CD4-positive, alpha-beta T cell treated with Interleukin-4 for 1 hour (primary cell): ENCODE data around the gene NCF2.

Experiments used
- DNase-seq, 2 donors: peaks; one replicate each; pipeline ENCODE4 v3.0.0-alpha.2; 2020 to 2022

Gene NCF2

DNA sequence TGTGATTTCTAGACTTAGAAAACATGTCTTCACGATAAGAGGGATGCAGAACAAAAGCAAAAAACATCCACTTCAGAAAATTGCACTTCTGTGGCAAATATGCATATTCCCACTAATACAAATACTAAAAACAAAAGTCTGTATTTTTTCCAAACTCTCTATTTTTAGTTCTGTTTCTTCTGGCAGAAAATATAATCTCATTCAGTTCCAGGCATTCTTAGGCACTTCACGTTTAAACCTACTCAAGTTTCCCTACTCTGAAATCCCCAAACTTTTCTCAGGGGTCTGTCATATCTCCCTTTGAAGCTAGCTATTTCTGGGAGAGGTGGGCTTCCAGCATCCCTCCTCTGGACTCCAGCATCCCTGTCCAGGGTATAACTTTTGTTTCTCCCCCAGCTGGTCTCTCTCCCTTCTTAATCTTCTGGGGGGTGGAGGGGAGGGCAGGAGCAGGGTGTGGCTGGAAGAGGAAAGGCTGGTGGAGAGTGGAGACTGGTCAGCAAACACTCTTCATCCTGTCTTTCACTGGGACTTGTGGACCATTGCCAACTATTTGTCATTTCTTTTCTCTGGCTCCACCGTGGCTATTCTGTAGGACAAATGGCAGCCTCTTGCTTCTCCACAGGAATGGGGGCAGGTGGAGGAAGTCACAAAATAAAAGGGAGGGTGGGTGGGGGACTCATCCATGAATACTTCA, 19.6 kb upstream of the NCF2 start:
- DNase-seq: no peak

DNA sequence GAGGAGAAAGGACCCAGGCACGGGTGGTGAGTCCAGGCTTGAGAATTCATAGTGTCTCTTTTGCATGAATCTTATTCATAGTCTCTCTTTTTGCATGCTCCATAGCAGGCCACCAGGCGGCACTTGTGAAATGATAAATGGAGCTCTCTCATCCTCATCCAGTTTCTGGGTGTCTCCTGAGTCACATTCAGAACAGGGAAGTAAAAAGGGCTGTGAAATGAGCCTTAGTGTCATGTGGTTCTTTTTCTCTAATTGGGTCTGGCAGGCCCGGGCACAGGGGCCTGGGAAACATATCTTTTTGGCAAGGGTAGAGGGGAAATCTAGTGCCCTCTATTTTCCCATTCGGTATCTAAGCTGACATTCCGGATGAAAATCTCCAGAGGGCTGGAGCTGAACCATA, 19.1 kb upstream of the NCF2 start:
- peak in 1 of 2 donors; percentile 60 for DNase-seq

DNA sequence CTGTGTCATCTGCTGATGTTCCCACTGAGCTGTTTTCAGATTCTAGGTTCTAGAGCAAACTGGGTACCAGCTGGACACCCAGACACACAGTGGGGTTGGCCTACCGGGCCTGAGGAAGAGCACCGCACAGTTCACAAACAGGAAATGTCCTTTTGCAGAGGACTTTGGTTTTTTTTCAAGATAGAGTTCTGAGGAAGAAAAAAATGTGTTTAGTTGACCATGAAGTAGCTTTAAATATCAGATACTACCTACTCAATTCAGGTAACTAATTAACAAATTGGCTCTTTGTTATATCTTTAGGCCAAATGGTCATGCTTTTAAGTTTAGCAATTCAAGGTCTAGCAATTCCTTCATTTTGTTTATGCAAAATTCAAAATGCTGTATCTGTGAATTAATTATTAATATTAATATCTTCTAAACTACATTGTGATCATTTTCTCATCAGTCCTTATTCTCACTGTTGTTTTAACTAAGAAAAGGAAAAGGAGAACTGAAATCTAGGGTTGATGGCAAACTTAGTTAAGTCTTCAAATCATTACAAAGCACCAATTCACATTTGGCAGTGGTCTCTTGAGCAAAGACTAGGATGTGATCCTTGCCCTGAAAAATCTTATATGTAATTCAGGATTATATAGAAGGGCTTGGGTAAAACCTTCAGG, 17.2 kb upstream of the NCF2 start:
- DNase-seq: no peak

DNA sequence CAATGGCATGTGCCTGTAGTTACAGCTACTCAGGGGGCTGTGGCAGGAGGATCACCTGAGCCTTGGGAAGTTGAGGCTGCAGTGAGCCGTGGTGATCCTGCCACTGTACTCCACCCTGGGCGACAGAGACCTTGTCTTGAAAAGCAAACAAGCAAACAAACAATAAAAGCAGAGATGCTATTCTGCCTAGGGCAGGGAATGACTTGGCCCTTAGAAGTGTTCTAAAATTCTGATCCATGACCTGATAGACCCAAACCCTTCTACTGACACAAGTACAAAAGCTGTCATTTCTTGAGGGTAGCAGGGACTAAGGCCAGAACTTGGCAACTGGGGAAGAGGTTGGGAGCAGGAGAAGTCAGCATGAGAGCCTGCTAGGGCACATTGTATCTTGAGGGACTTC, 15.6 kb upstream of the NCF2 start:
- DNase-seq: no peak

DNA sequence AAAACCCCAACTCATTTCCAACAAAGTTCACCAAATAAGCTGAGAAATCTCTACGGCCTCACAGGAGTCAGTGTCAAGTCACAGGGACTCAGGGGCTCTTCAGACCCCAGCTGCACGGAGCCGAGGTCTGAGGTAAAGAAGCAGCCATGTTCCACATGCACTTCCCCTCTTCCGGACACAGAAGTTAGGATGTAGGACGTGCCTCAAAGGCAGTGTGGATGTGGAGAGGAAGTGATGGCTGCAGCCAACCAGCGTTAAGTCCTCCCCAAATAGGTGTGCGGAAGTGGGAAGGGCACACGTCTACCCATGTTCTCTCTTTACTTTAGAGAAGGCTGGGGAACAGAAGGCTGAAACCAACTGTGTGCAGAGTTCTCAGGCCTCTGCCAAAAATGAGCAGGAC, 14.6 kb upstream of the NCF2 start:
- peak in 1 of 2 donors; percentile 31 for DNase-seq

DNA sequence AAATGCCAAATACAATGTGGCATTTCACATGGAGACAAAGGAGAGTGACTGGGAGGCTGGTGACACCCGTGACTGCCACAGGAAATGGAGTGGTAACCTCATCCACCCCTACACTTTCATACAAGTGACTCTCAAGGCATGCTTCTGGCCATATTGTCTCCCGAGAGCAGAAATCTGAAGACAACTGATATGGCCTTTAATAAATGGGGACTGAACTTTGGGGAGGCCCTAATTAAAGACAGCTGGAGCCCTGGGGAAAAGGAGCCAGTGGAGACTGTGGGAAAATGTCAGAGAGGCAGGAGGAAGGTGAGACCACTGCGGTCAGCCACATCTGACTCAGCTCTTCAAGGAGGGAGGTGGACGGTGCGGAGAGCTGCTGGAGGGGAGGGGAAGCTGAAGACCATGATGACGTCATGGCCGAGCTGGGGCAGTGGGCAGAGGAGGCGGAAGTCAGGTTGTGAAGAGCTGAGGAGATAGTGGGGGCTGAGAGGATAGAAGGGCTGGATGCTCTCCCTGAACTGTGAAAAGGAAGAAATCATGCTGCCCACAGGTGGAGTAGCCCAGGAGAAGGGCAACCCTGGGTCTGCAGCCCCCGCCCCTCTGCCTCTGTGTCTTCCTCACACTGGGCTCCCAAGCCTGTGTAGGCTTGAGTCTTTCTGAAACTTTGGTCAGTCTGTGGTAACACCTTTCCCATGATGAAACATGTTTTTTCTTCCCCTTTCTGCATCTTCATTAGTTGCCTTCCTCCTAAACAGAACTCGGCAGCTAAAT, 14.0 kb upstream of the NCF2 start:
- peak in 1 of 2 donors; percentile 74 for DNase-seq

DNA sequence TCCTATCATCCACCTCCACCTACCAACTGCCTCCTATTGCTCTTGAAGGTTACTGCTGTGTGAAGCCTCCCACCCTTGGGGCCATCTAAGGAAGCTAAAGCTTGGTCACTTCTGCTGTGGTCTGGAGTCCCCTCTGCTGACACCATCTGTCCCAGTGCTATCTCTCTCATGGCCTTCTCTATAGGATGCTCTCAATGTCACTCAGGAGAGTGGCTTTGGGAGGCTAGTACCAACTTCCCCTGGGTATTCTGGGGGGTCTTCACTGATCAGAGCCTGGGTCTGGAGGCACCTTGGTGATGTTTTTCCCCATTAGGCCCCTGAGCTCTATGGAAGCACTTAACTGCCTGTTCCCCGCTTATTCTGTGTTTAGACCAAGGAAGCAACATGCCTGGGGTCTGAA, 12.3 kb upstream of the NCF2 start:
- DNase-seq: no peak

DNA sequence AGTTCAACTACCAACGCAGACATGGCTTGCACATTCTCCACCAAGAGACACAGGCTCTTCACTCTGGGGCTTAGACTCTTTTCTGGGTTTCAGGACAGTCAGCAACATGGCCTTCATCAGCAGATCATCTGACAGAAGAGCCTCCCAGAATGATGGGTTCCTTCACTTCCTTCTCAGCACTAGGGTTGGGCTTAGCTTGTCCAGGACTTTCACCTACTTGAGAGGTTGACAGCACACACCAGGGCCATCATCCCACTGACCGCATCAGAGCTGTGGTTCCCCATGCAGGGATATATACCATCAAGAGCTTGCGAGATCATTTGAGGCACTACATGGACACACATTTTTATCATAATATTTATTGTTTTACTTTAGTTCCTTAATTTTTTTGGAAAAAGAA, 10.4 kb upstream of the NCF2 start:
- DNase-seq: no peak

DNA sequence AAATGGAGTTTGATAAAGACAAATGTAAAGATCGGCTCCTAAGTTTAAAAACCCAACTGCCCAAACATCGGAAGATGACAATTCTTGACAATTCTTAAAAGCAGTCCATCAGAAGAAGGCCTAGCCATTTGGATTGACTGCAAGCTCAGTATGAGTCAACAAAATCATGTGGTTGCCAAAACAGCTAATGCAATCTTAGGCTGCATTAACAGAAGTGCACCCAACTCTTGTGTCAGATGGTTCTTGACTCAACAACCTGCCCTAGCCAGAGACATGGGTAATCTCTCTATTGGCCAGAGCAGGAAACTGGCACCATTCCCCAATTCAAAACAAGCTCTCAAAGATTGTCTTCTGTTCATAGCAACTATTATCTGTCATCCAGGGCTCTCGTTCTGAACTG, 9.9 kb upstream of the NCF2 start:
- DNase-seq: peak in 1 of 2 donors; percentile 55

DNA sequence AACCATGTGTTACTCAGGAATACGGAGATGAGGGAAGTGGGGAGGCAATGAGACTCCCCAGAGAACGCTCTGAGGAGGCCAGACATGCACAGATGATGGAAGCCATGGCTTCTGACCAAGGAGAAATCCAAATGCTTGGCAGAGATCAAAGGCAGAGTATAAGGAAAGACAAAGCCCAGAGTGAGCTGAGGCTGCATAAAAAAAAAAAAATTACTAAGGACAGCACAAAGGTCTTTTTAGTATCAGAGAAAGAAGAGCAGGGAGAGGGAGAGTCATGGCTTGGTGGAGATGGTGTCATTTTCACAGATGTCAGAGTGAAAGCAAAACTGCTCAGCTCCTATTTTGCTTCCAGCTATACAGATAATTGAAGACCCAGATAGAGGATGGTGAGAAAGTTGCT, 8.1 kb upstream of the NCF2 start:
- no peak for DNase-seq

DNA sequence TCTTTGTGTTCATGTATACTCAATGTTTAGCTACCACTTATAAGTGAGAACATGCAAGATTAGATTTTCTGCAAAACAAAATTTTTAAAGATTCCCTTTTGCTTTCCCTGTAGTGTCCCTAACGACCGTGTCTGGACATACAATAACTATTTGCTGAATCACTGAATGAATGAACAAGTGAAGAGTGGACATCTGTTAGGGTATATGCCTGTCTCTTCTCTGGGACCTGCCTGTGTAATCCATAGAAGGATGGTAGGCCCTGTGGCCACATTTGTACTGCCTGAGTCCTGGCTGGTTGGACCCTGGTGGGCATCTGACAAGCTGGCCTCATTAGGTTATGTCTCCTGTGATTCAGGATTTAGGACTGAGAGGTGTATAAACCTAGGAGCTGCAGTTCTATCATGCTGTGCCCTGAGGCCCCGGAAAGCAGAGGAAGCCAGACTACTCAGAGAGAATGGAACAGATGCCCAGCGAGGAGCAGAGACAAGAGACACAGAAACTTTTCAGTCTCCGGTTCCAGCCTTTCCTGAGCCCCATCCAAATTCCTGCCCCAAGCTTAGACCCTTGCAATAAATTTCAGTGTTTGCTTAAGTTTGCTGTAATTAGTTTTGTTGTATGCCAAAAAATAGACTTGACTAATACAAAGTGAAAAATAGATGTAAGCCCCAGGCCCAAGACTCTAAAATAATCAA, 7.5 kb upstream of the NCF2 start:
- DNase-seq: no peak

DNA sequence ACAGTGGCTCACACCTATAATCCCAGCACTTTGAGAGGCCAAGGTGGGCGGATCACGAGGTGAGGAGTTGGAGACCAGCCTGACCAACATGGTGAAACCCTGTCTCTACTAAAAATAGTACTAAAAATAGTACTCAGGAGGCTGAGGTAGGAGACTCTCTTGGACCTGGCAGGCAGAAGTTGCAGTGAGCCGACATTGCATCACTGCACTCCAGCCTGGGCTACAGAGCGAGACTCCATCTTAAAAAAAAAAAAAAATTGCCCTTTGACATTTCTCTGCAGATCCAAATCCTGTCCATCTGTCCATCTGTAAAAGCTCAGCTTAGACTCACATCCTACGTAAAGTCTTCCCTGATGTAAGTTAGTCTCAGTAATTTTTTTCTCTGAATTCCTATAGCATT, 6.2 kb upstream of the NCF2 start:
- DNase-seq: no peak

DNA sequence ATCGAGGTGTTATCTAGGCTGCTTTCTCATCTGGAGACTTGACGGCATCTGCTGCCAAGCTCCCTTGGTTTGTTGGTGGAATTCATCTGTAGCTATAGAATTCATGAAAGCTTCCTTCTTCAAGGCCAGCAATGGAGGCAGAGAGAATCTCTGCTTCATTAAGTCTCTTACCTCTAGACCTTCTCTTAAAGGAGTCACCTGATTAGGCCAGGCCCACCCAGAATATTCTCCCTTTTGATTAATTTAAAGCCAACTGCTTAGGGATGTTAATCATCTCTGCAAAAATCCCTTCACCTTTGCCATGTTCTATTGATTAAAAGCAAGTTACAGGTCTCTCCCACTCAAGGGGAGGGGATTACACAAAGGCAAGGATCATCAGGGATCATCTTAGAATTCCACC, 5.3 kb upstream of the NCF2 start:
- DNase-seq: no peak

DNA sequence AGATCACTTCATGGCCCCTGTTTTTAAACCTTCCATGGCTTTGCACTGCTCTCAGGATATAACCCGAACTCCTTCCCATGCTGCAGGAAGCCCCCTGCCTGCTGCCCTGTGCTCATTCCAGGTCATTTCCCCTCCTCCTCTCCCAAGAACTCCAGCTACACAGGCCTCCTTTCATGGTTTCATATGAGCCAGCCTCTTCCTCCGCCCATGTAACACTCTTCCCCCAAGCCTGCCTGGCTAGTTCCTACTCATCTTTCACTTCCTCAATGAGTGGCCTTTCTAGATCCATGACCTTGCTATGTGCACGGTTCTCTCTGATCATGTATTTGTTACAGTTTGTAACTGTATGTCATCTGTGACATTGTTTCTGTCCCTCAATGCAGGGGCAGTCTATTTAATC, 3.1 kb upstream of the NCF2 start:
- peak in 1 of 2 donors; percentile 46 for DNase-seq

DNA sequence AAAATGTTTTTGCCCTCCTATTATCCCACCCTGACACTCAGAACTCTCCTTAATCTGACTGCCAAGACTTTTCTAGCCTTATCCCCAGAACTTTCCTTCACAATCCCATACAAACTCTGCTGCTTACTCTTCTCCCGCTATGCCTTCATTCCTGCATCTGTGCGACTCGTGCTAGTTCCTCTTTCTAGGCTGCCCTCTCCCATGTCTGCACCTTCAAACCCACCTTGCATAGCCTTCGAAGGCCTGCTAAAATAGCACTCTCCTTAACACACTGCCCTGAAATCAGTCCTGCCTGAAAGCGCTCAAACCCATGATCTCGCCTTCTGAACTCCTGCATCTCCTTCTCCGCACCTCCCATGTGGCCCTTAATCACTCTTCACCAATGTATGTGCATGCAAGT, 2.5 kb upstream of the NCF2 start:
- no peak for DNase-seq

DNA sequence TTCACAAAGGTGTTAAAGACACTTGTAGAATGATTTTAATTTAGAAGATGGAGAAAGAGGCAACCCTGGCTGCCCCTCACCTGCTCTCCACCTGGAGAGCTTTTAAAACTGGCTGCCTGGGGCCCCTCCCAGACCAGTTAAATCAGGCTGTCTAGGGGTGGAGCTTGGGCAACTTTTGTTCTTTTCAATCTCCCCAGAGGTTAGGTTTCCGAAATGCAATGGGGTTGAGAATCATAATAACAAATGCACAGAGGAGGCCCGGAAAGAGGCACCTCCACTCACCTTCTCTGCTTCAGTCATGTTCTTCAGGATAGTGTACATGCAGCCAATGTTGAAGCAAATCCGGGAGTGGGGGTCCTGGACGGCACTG, 400 bp downstream of the NCF2 start:
- DNase-seq: no peak

DNA sequence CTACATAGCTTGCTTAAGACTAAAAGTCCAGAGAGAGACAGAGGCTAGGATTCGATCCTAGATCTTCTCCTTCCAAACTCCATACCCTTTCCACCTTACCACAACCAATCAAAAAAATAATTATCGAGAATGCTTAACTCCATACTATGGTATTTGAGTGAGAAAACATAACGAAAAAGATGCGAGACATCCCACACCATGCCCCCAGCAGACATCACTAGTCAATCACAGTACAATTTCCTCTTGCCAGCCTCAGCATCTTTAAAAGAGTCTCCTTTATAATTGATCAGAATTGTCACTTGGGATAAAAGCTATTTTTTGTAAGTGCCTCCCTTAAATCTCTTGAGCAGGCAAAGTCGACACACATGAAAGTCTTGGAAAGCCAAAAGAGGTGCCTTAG, 875 bp downstream of the NCF2 start:
- DNase-seq: no peak

DNA sequence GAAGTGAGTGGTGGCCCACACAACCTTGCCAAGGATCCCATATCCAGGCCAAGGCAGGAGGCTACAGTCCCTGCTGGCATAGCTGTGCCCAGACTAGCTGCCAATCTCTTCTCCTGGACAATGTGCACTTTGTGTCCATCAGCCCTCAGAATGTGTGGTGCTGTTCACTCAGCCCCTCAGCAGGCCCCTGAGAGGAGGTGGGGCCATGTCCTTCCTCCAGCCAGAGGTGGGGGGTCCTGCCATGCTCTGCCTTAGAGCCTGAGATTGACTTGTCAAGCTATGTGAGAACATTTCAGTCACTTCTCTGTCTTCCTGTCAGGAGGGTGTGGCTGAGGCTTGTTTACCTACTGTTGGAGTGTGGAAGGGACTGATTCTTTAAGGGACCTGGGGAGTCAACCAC, 1.4 kb downstream of the NCF2 start:
- DNase-seq: no peak

DNA sequence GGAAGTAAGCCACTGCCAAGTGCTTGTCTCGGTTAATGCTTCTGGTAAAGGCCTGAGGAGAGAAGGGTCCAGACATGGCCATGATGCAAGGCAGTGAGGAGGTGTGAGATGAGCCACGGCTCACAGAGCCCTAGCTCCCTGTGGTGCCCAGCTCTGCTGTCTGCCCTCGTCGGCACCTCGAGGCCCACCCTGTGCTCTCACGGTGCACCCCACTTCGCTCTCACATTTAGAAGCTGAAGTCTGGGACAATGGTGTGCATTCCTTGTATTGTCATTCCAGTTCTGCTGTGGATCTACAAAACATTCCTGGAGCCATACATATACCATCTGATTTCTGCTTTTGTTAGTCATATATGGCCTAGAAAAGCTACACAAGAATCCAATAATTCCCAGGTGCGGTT, 3.3 kb downstream of the NCF2 start:
- DNase-seq: no peak

DNA sequence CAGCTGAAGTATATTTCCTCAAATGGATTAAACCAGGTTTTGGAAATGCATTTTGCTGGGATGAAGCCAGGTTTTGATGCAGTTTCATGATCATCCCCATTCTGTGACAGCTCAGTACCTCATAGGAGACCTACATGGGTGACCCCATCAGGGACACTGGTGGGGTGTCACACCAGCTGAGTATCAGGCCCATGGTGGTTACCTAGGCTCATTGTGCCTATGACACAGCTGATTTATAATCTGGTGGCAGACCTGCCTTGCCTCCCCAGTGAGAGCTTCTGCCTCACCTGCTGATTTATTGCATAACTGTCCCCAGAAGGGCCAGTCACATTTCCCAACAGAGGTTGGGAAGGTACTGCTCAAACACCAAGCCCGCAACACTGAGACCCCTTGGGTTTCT, 3.8 kb downstream of the NCF2 start:
- no peak for DNase-seq

DNA sequence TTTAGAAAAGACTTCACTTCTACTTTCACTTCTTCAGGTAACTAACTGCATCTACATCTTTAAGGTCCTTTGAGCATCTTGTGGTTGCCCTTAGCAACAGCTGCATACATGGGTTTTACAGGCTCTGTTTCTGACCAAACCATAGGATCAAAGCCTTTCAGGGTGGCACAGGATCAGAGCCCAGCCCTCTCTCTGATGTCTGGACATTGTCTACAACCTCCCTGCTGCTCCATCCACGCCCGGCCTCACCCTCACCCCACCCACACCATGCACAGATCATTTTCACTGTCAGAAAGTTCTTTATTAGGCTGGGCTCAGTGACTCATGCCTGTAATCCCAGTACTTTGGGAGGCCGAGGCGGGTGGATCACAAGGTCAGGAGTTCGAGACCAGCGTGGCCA, 5.2 kb downstream of the NCF2 start:
- DNase-seq: no peak

DNA sequence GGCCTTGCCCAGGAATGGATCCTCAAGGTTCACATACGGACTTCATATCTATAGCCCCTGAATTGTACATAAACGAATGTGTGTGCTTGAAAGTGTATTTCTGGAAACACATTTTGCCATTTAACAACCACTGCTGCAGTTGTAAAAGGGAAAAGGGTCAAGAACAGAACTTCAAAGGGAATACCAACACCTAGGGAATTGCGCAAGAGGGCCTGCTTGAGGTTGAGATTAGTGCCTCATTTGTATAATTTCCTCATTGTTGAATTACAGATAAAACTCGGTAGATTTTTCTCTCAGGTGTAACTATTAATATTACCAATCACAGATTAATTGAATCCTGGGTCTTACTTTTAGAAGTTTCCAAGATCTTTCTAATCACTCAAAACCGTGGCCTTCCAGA, 6.1 kb downstream of the NCF2 start:
- DNase-seq: no peak

DNA sequence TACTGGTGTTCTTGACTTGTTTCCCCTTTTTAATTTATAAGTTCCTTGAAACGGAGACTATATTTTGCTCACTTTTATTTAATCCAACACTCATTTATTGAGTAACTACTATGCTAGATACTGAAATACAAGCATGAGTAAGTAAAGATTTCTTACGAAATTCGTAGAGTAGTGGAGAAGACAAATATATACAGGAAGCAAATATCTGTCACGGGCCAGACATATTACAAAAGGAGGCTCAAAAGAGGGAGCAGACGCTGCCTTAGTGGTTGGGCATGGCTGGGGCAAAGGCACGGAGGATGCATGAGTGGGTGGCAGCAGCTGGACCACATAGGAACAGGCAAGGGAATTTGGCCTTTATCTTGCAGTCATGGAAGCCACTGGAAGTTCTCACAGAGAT, 6.8 kb downstream of the NCF2 start:
- DNase-seq: peak in 1 of 2 donors; percentile 58
